C4-2B (cell line): ENCODE results near the gene CCDC14.
"Not testable (repeated sequence)": the region's sequence is repeated elsewhere in the genome, so short reads cannot be mapped to it uniquely, and the experiment has no call there.

Experiments
- H3K27ac ChIP-seq: fragments of 450-650 bp; 2 replicates; pipeline ENCODE4 v1.5.1; 2017
- ZFX ChIP-seq: fragments of 450-650 bp; IDR thresholded peaks from 2 replicates; pipeline ENCODE4 v1.6.1; 2017
- TF ChIP-seq, protein P1 (sequence below): fragments of 450-650 bp; conservative IDR thresholded peaks from 2 replicates; pipeline ENCODE4 v1.5.1; 2017; ENCODE audit warnings: mild to moderate bottlenecking

Gene CCDC14, protein sequence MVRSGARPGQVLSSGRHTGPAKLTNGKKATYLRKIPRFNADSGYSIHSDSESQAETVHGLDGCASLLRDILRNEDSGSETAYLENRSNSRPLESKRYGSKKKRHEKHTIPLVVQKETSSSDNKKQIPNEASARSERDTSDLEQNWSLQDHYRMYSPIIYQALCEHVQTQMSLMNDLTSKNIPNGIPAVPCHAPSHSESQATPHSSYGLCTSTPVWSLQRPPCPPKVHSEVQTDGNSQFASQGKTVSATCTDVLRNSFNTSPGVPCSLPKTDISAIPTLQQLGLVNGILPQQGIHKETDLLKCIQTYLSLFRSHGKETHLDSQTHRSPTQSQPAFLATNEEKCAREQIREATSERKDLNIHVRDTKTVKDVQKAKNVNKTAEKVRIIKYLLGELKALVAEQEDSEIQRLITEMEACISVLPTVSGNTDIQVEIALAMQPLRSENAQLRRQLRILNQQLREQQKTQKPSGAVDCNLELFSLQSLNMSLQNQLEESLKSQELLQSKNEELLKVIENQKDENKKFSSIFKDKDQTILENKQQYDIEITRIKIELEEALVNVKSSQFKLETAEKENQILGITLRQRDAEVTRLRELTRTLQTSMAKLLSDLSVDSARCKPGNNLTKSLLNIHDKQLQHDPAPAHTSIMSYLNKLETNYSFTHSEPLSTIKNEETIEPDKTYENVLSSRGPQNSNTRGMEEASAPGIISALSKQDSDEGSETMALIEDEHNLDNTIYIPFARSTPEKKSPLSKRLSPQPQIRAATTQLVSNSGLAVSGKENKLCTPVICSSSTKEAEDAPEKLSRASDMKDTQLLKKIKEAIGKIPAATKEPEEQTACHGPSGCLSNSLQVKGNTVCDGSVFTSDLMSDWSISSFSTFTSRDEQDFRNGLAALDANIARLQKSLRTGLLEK

DNA sequence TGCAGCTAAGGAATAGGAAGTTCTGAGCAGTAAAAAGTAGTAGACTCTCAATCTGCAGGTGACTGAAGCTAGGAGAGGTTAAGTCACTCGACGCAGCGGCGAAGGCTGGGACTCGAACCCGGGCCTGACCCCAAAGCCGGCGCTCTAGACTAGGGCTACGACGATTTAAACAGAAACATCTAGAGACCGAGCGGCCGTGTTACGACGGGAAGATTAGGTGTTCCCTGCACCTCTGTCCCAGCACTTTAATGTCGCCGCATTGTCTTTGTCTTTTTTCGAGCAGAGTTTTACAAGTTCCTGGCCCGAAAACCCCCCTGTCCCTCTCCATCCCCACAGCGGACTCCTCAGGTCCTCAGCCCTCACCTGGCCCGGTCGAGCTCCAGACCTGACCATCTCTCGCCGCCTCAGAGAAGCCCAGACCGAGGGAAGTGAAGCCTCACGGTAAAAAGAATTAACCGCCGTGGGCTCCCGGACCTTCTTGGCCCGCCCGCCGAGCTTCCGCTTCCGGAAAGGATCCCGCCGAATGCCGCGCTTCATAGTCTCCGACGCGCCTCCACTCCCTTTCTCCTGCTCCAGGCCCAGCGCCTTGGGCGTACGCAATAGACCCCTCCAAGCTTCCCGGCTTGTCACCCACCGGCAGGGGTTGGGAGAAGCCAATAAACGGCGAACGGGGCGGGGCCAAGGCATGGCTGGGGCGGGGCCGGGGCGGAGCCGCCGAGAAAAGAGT, at the start of gene CCDC14:
TSS of gene CCDC14 (minus strand) at position 449 of the 727 bp plus-strand sequence. CDS start at position 393, 56 bp downstream.
- TF ChIP-seq, protein P1, sequence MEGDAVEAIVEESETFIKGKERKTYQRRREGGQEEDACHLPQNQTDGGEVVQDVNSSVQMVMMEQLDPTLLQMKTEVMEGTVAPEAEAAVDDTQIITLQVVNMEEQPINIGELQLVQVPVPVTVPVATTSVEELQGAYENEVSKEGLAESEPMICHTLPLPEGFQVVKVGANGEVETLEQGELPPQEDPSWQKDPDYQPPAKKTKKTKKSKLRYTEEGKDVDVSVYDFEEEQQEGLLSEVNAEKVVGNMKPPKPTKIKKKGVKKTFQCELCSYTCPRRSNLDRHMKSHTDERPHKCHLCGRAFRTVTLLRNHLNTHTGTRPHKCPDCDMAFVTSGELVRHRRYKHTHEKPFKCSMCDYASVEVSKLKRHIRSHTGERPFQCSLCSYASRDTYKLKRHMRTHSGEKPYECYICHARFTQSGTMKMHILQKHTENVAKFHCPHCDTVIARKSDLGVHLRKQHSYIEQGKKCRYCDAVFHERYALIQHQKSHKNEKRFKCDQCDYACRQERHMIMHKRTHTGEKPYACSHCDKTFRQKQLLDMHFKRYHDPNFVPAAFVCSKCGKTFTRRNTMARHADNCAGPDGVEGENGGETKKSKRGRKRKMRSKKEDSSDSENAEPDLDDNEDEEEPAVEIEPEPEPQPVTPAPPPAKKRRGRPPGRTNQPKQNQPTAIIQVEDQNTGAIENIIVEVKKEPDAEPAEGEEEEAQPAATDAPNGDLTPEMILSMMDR: no peak
- TF ChIP-seq ZFX: no peak
- peak within 1 kb of the TSS; percentile 90 for H3K27ac ChIP-seq

GRCh38 chr3:124008321-124008720, 47.3 kb upstream of the CCDC14 start:
- H3K27ac ChIP-seq: not testable (repeated sequence)

- TF ChIP-seq ZFX: no peak
- TF ChIP-seq, protein P1: no peak
- H3K27ac ChIP-seq: no peak overlapping the region
Measured at GRCh38 chr3:124007186-124007585, 46.2 kb upstream of the CCDC14 start.

GRCh38 chr3:124002405-124003079, 41.5 kb upstream of the CCDC14 start:
- H3K27ac ChIP-seq: not testable (repeated sequence)

GRCh38 chr3:124001366-124001765, 40.3 kb upstream of the CCDC14 start:
- H3K27ac ChIP-seq: not testable (repeated sequence)

DNA sequence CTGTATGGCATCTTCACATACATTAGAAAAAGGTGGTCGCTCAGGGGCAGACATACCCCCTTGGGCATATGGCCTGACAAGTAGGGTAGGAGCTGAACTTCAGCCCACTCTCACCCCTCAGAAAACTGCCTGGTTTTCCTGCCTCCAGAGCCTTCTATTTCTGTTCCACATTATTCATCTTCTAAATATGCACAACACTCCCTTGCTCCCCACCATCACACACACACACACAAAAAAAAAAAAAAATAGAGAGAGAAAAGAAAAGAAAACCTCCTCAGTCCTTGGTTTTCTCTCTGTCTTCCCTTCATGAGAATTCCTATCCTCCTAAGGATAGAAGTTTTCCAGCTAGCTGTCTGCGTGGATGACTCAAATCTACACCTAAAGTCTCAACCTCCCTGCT, 36.5 kb upstream of the CCDC14 start:
- no peak for TF ChIP-seq ZFX
- TF ChIP-seq, protein P1: no peak
- no peak overlapping the region for H3K27ac ChIP-seq

DNA sequence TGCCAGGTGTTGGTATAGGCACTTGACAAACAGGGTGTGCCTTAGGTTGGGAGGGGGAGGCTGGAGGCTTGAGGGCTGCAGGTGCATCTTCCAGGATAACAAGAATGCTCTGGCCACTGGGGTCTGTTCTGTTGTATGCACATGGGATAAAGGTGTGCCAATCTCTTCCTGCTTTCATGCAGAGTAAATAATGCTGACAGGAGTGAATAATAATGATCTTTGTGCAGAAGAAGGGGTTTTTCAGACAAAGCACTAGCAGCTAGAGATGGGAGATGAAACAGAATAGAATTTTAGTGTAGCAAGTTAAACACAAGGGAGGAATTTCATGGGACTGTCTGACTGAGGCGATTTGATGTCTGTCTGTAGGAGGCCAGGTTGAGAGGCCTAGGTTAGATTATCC, 32.8 kb upstream of the CCDC14 start:
- no peak overlapping the region for H3K27ac ChIP-seq
- TF ChIP-seq ZFX: no peak
- TF ChIP-seq, protein P1: no peak

DNA sequence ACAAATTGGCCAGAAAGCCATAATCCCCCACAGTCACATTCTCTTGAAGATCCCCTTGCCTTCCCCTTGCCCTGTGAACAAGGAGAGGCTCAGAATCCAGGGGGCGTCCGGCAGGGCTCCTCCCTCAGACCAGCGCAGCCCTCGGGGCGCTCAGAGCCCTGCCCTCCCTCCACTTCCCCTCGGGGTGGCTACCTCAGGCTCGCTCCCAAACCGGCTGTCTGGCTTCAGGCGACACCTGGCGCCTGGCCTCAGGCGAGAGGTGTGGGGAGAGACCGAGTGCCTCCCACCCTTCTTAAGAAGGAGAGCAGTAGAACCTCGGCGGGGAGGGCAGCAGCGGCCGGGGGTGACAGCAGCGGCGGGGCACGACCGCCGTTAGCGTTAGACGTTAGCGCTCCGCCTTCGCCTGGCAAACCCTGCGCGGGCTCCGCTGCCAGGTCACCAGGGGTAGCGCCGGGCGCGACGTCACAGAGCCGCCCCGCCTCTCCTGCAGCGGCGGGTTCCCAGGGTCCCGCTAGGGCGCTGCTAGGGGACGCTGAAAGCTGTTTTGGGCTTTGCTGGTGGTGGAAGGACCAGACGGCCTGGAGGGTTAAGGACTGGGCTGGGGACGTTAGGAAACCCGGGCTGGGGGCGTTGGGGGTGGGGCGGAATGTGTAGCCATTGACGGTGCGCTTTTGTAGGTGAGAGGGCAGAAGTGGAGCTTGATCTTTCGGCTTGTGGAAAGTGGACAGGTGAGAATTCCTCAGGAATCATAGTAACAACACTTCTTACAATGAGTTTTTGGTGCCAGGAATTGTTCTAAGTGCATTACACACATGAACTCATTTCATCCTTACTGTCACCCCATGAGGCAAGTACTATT, 30.9 kb upstream of the CCDC14 start, which contains the start of gene ROPN1:
TSS of gene ROPN1 (minus strand) at position 395 of the 859 bp plus-strand sequence. CDS start 11,643 bp downstream, outside the sequence.
- H3K27ac ChIP-seq: peak within 1 kb of the TSS; percentile 58; the same call in 1 of the 2 replicates
